GM21723 (cell line): ENCODE measurements around the gene TRAF3IP1.
"Not testable (repeated sequence)": the region's sequence is repeated elsewhere in the genome, so short reads cannot be mapped to it uniquely, and the experiment has no call there.

Experiments used
- ATAC-seq: cut with Tn5 transposase; IDR thresholded peaks from one replicate; pipeline ENCODE4 v1.9.1; 2021; ENCODE audit warnings: mild to moderate bottlenecking, moderate library complexity; ENCODE audit not compliant: unreplicated experiment

Gene TRAF3IP1

DNA sequence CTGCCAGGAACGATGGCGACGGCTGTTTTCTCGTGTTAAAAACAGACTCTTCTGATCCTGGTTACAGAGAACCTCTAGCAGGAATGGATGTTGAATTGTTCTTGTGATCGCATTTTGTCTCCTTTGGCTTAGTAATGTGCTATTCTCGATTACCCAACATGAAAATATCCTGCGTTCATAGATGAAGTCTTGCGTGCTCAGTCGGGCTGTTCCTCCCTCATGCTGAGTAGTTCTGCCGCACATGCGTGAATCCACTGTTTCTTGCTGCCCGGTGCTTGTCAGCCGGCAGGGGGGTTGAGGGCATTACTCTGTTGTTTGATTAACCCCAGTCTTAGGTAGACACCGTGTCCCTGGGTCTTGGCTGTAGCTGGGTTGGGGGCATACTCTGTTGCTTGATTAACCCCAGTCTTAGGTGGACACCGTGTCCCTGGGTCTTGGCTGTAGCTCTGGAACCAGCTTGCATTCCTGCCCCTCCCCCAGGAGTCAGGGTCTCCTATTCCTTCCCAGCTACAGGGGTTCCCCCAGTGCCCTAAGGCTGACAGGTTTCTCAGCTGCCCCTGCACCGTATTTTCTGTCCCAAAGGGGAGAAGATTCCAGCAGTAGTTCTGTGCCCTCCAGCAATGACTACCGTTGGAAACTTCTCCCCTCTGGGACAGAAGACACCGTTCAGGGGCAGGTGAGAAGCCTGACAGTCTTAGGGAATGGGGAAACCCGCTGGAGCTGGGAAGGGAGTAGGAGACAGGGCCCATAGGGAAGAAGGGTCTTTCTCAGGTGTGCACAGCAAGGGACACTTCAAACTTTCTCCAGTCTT, 84.3 kb downstream of the TRAF3IP1 start:
- no peak for ATAC-seq

DNA sequence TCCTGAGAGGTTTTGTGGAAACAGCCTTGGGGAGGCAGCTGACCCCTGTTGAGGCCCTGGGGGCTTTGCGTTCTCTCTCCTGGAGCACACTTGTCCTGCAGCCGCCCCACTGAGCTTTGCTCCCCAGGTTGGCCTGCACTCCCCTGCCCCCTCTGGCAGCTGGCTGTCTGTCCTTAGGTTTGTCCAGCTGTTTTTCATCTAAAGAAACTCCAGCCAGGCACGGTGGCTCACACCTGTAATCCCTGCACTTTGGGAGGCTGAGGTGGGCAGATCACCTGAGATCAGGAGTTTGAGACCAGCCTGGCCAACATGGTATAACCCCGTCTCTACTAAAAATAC, 84.9 kb downstream of the TRAF3IP1 start:
- ATAC-seq, result not testable (repeated sequence)

- no peak for ATAC-seq
These were observed 86.1 kb downstream of the TRAF3IP1 start for GRCh38 chr2:238406221-238406997.

GRCh38 chr2:238406998-238407285, 86.6 kb downstream of the TRAF3IP1 start:
- no peak for ATAC-seq

- no peak for ATAC-seq
These were observed 87.2 kb downstream of the TRAF3IP1 start for GRCh38 chr2:238407566-238407965.

- no peak for ATAC-seq
These were observed 88.5 kb downstream of the TRAF3IP1 start for GRCh38 chr2:238408615-238409340.

DNA sequence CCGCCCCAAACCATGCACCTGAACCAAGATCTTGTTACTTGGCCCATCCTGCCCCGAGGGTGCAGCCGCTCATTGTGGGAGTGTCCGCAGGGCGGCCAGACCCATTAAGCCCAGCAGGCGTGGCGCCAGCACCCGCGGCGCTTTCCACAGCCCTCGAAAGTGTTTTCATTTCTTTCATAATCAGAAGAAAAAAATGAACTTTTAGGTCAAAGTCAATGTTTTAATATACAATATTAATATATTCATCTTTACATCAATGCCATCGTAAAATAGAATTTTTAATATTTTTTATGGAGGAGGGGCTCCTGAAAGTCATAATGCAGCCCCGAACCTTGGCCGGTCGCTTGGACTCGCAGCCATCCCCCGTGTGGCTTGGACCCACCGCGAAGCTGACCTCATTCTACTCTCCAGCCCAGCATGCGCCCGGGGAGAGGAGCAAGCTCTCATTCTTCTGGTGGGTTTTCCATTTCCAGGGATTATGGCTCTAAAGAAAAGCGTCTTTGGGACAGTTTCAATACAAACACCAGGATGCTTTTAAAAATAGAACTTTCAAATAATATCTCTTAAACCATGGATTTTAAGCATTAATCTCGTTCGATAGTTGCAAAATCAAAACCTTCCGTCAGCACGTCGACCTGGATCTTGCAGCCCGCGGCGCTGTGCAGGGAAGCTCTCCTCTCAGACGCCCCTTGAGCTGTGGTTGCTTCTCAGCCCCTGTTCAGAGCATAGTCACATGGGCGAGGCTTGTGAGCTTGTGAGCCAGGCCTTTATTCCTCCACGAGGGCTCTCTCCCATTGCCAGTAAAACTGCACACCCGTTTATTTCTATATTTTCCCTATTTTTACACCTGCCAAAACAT, 89.3 kb downstream of the TRAF3IP1 start:
- ATAC-seq, result no peak

DNA sequence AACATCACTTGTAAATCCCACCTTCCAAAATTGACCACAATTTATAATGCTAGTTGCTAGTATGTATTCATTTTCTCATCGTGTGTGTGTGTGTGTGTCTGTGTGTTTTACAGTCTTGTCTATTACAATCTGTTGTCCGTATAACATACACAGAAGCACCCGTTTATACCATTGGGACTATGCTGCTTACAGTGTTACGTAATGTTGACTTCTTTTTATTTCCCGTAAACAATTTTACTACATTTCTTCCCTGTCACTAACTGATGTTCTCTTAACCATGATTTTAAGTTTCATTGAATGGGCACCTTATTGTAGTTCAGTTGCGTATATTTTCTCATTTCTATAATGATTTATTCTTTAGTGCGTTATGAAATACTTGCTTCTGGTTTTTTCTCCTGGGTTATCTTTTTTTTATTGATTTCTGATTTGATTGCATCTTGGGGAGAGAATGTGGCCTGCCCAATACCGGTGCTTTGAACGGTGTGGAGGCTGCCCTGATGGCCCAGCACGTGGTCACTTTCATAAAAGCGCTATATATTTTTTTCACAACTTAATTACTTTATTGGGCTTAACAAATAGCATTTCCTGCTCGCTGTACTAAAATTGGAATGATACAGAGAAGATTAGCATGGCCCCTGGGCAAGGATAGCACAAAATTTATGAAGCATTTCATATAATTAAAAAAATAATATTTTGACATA, 91.9 kb downstream of the TRAF3IP1 start:
- ATAC-seq, result no peak

DNA sequence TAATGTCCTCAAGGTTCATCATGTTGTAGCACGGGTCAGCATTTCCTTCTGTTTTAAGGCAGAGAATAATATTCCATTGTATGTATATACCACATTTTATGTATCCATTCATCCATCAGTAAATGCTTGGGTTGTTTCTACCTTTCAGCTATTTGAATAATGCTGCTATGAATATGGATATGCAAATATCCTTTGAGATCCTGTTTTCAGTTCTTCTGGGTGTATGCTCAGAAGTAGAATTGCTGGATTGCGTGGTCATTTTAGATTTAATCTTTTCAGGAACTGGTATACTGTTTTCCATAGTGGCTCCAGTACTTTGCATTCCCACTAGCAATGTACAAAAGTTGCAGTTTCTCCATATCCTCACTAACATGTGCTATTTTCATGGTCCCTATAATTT, 93.0 kb downstream of the TRAF3IP1 start:
- no peak for ATAC-seq

DNA sequence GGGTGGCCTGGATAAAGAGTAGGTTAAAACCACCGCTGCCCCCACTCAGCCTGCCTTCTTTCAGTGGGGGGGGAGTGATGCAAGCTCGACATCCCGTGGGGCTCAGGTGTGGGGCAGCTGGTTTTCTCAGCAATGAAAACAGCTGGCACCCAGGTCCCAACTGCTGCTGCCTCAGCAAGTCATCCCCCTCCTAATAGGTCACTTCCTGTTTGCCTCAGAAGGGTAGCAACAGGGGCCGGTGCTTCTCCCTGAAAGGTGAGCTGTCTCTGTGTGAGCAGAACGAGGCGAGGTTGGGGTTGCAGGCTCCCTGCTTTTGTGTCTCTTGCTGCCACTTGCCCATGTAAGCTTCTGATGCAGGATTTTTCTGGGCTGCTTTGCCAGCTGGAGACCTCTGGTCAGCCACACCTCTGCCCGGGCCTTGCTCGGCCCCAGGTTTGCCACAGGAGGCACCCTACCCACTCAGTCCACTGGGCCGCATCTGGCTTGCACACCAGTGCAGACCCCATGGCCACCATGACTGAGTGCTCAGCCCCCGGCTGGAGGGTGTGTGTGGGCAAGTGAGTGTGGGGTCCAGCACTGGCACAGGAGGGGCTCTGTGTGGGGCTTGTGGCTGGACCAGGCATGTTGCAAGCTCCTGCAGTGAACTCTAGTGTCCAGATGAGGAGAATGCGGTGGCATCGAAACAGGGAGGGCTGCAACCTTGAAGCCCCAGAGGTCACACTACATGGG, 94.9 kb downstream of the TRAF3IP1 start:
- no peak for ATAC-seq

- no peak for ATAC-seq
These were observed 95.6 kb downstream of the TRAF3IP1 start for GRCh38 chr2:238415893-238416292.

DNA sequence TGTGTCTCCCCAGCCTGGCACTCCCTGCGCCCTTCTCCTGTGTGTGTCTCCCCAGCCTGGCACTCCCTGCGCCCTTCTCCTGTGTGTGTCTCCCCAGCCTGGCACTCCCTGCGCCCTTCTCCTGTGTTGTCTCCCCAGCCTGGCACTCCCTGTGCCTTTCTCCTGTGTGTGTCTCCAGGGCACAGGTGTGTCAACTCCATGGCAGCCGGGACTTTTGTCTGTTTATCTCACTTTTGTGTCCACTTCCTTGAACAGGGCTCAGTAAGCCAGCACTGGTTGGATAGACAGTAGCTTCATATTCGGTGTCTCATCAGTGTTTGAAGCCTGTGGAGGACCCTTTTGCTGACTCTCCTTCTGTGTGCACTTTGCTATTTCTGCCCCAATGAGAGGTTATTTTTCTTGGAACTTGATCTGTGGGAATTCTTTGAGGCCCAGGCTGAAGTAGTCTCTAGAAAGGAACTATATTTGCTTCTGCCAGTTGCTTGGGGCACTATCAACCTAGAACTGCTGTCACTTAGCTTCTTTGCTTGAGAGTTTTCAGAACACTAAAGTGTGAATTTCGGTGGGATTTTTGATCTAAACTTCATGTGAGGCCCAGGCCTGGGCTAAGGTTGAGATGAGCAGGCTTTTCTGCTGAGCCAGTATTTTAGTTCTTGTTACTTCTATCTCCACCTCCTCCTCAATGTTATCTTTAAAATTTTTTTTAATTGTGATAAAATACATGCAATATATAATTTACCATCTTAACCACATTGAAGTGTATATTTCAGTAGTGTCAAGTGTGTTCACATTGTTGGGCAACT, 98.1 kb downstream of the TRAF3IP1 start:
- ATAC-seq, result no peak

DNA sequence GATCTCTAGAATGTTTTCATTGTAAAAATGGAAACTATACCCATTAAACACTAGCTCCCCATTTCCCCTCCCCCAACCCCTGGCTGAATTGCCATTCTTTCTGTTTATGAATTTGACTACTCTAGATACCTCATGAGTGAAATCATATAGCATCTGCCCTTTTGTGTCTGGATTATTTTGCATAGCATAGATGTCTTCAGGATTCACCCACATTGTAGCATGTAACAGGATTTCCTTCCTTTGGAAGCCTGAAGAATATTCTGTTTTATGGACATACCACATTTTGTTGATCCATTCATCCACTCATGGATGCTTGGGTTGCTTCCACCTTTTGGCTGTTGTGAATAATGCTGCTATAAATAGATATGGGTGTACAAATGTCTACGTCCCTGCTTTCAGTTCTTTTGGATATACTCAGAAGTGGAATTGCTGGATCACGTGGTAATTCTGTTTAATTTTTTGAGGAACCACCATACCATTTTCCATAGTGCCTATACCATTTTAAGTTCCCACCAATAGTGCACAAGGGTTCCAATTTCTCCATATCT, 98.8 kb downstream of the TRAF3IP1 start:
- ATAC-seq, result no peak

DNA sequence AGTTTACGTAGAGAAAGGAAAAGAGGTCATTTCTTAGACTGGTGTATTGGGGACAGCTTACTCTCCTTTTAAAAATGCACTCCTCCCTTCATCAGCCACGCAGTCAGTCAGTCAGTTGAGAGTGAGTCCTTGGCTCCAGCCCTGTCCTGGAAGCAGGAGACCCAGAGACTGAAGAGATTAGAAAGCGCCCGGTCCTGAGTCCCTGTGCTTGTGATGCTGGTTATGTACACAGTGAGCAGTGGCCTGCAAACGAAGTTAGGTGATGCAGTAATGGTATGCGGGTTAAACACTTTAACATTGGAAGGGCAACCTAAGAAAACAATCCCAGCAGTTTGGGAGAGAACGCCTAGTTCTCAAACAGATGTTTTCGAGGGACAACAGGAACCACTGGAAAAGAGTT, 100.1 kb downstream of the TRAF3IP1 start:
- ATAC-seq, result no peak

DNA sequence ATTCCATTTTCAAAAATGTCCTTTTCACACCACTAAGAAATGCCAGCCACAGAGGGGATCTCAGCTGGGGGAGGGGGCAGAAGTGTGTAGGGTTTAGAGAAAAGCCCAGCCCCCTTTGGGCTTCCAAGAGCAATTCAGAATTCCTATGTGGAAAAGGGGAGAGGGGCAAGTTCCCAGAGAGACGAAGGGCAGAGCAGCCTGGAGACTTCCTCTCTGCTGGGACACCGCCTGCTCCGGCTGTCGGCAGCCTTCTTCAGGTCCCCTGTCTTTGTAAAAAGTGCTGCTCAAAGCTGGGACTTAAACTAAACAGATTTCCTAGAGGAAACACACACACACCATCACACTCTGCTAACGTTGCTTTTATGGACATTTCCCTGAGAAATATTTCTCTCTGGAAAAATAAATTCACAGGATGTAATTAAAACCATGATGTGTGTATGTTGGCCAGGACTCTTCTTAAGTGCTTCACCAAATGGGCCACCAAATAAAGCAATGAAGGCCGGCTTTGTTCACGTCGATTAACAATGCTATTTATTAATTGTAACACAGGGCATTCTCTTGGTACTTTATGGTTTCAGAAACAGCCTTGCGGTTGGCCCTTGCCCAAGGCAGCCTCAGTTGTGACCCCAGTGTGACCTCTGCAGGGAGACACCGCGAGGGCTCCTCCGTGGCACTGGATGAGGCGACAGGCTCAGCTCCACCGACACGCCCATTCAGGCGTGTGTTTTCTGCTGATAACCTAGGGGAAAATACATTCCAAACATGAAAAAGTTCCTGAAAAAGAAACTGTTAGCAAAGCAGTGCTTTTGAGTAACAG, 100.8 kb downstream of the TRAF3IP1 start:
- ATAC-seq, result no peak

- no peak for ATAC-seq
These were observed 101.3 kb downstream of the TRAF3IP1 start for GRCh38 chr2:238421695-238422035.

- ATAC-seq, result no peak
These were observed 102.0 kb downstream of the TRAF3IP1 start for GRCh38 chr2:238422285-238422684.

GRCh38 chr2:238422940-238423339, 102.6 kb downstream of the TRAF3IP1 start:
- ATAC-seq, result no peak
